ENCODE measurements around the gene GTPBP6.

GRCh38 chrX:283115-283845, 35.3 kb downstream of the GTPBP6 start:
- no peak for TF ChIP-seq EZH2 (IDR thresholded peaks at IDR 0.05)
- TF ChIP-seq POLR2AphosphoS5 (IDR thresholded peaks at IDR 0.05; ENCODE audit: borderline replicate concordance, low read depth, low read length) = peak; percentile 90
- TF ChIP-seq FOXP2 (optimal IDR thresholded peaks at IDR 0.05; ENCODE audit: control extremely low read depth, extremely low read length, insufficient read depth) = no peak
